AG09309 (cell line): Measurements from ENCODE around the gene AGMAT.

Experiments used
- DNase-seq: peaks from one replicate; pipeline ENCODE4 v3.0.0-alpha.2; 2010; ENCODE audit warnings: low read depth
- H3K4me3 ChIP-seq: 2 replicates; pipeline ENCODE4 v1.5.1; 2011; ENCODE audit warnings: mild to moderate bottlenecking, low read depth, low read length, moderate library complexity; ENCODE audit not compliant: control insufficient read depth
- TF ChIP-seq, protein P1 (sequence below): IDR thresholded peaks from 2 replicates; pipeline ENCODE4 v1.5.1; 2011; ENCODE audit warnings: mild to moderate bottlenecking, low read depth, low read length, inconsistent platforms; ENCODE audit not compliant: insufficient read depth, control insufficient read depth; ENCODE audit errors: missing control alignments

Gene AGMAT

GRCh38 chr1:15575549-15576150, 9.2 kb downstream of the AGMAT start:
- no peak for DNase-seq
- H3K4me3 ChIP-seq = no peak overlapping the region

GRCh38 chr1:15574741-15575140, 10.1 kb downstream of the AGMAT start:
- no peak for DNase-seq
- H3K4me3 ChIP-seq = no peak overlapping the region
- TF ChIP-seq, protein P1, sequence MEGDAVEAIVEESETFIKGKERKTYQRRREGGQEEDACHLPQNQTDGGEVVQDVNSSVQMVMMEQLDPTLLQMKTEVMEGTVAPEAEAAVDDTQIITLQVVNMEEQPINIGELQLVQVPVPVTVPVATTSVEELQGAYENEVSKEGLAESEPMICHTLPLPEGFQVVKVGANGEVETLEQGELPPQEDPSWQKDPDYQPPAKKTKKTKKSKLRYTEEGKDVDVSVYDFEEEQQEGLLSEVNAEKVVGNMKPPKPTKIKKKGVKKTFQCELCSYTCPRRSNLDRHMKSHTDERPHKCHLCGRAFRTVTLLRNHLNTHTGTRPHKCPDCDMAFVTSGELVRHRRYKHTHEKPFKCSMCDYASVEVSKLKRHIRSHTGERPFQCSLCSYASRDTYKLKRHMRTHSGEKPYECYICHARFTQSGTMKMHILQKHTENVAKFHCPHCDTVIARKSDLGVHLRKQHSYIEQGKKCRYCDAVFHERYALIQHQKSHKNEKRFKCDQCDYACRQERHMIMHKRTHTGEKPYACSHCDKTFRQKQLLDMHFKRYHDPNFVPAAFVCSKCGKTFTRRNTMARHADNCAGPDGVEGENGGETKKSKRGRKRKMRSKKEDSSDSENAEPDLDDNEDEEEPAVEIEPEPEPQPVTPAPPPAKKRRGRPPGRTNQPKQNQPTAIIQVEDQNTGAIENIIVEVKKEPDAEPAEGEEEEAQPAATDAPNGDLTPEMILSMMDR = no peak

More at GRCh38 chr1:15575549-15576150, 9.2 kb downstream of the AGMAT start:
- TF ChIP-seq, protein P1 = no peak

- no peak for DNase-seq
- TF ChIP-seq, protein P1 = no peak
- no peak overlapping the region for H3K4me3 ChIP-seq
Observed at GRCh38 chr1:15573477-15573876, 11.4 kb downstream of the AGMAT start.

- DNase-seq = no peak
- TF ChIP-seq, protein P1 = no peak
- H3K4me3 ChIP-seq = no peak overlapping the region
Observed at GRCh38 chr1:15571266-15571665, 13.6 kb downstream of the AGMAT start.

DNA sequence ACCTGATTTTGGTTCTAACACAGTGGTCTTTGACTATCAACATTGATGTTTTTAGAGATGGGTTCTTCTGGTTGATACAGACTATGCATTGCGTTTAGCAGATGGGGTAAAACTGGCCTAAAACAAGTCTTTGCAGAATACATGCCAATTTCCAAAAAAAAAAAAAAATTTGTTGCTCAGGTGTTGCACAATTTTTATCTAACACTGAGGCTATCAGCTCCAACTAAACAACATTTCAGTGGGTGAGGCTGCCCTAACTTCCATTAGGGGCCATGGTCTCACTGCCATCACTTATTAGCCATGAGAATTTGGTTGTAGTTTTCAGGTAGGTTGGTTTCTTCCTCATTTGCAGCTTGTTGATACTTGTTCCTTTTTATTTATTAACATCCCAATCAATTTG, 14.0 kb downstream of the AGMAT start:
- H3K4me3 ChIP-seq = no peak overlapping the region
- DNase-seq = no peak
- TF ChIP-seq, protein P1 = no peak

- H3K4me3 ChIP-seq = no peak overlapping the region
- DNase-seq = no peak
- TF ChIP-seq, protein P1 = no peak
Observed at GRCh38 chr1:15568387-15569073, 16.3 kb downstream of the AGMAT start.
